MM.1S (cell line): ENCODE measurements around the gene WIPF3.

Source experiments
- DNase-seq: peaks from one replicate; pipeline ENCODE4 v3.0.0-alpha.2; 2015
- H2AFZ ChIP-seq: fragments of 300-600 bp; sonication (generic); 2 replicates; pipeline ENCODE4 v1.6.0; 2016; ENCODE audit warnings: antibody characterized with exemption, low read length
- H3F3A ChIP-seq: fragments of 300-600 bp; sonication (generic); 2 replicates; pipeline ENCODE4 v1.6.1; 2016; ENCODE audit warnings: mild to moderate bottlenecking, antibody characterized with exemption, low read length, moderate library complexity, mixed read lengths; ENCODE audit not compliant: insufficient read depth
- H3K27ac ChIP-seq: fragments of 300-600 bp; sonication (generic); 2 replicates; pipeline ENCODE4 v1.5.1; 2016; ENCODE audit warnings: mild to moderate bottlenecking, low read length
- H3K27me3 ChIP-seq: fragments of 300-600 bp; sonication (generic); replicated peaks from 2 replicates; pipeline ENCODE4 v1.6.0; 2016; ENCODE audit warnings: low read length; ENCODE audit not compliant: insufficient read depth
- H3K36me3 ChIP-seq: fragments of 300-600 bp; sonication (generic); replicated peaks from 2 replicates; pipeline ENCODE4 v1.6.1; 2016; ENCODE audit warnings: mild to moderate bottlenecking, low read length, mixed read lengths; ENCODE audit not compliant: insufficient read depth
- H3K4me1 ChIP-seq: fragments of 300-600 bp; sonication (generic); 2 replicates; pipeline ENCODE4 v1.6.1; 2016; ENCODE audit warnings: low read length, mixed read lengths
- H3K4me2 ChIP-seq: fragments of 300-600 bp; sonication (generic); 2 replicates; pipeline ENCODE4 v1.6.0; 2016; ENCODE audit warnings: low read depth, low read length
- H3K4me3 ChIP-seq: fragments of 300-600 bp; sonication (generic); 2 replicates; pipeline ENCODE4 v1.5.1; 2016; ENCODE audit warnings: low read length, mixed read lengths
- H3K79me2 ChIP-seq: fragments of 300-600 bp; sonication (generic); 2 replicates; pipeline ENCODE4 v1.6.1; 2016; ENCODE audit warnings: mixed run types, low read length, mixed read lengths
- H3K9ac ChIP-seq: fragments of 300-600 bp; sonication (generic); 2 replicates; pipeline ENCODE4 v1.6.1; 2016; ENCODE audit warnings: low read length, mixed read lengths
- H3K9me2 ChIP-seq: fragments of 300-600 bp; sonication (generic); replicated peaks from 2 replicates; pipeline ENCODE4 v1.6.1; 2016; ENCODE audit warnings: mild to moderate bottlenecking, low read length, mixed read lengths; ENCODE audit not compliant: insufficient read depth
- H3K9me3 ChIP-seq: fragments of 300-600 bp; sonication (generic); replicated peaks from 2 replicates; pipeline ENCODE4 v1.6.1; 2016; ENCODE audit warnings: mild to moderate bottlenecking, low read length, mixed read lengths; ENCODE audit not compliant: insufficient read depth
- H4K20me1 ChIP-seq: fragments of 300-600 bp; sonication (generic); 2 replicates; pipeline ENCODE4 v1.6.1; 2016; ENCODE audit warnings: mild to moderate bottlenecking, low read length, moderate library complexity, mixed read lengths; ENCODE audit not compliant: insufficient read depth
- EZH2 ChIP-seq: fragments of 300-600 bp; sonication (generic); optimal IDR thresholded peaks from 2 replicates; pipeline ENCODE3; 2017; ENCODE audit warnings: low read depth, mild to moderate bottlenecking, antibody characterized with exemption, low read length, mixed read lengths
- EZH2phosphoT487 ChIP-seq: fragments of 300-600 bp; sonication (generic); IDR thresholded peaks from 2 replicates; pipeline ENCODE4 v1.6.1; 2018; ENCODE audit warnings: antibody characterized with exemption, low read length
- TF ChIP-seq, protein P1 (sequence below): fragments of 300-600 bp; sonication (generic); IDR thresholded peaks from 2 replicates; pipeline ENCODE4 v1.5.1; 2016; ENCODE audit warnings: antibody characterized with exemption, low read length, mixed read lengths

Gene WIPF3

GRCh38 chr7:29929018-29929807 is 122.9 kb downstream of the WIPF3 start:
- no peaks in the 10 kb centered on the region for H3F3A ChIP-seq
- no peaks in the 10 kb centered on the region for H4K20me1 ChIP-seq
- DNase-seq, result no peak
- no peaks in the 10 kb centered on the region for H3K4me1 ChIP-seq
- no peaks in the 10 kb centered on the region for H3K9me3 ChIP-seq
- H3K79me2 ChIP-seq, result no peaks in the 10 kb centered on the region
- no peak overlapping the region for H3K4me3 ChIP-seq
- no peak overlapping the region for H3K9ac ChIP-seq
- no peaks in the 10 kb centered on the region for H3K9me2 ChIP-seq
- H3K4me2 ChIP-seq, result no peak overlapping the region
- H3K27me3 ChIP-seq, result no peaks in the 10 kb centered on the region
- TF ChIP-seq EZH2phosphoT487 (no peak), EZH2 (no peak)
- TF ChIP-seq, protein P1, sequence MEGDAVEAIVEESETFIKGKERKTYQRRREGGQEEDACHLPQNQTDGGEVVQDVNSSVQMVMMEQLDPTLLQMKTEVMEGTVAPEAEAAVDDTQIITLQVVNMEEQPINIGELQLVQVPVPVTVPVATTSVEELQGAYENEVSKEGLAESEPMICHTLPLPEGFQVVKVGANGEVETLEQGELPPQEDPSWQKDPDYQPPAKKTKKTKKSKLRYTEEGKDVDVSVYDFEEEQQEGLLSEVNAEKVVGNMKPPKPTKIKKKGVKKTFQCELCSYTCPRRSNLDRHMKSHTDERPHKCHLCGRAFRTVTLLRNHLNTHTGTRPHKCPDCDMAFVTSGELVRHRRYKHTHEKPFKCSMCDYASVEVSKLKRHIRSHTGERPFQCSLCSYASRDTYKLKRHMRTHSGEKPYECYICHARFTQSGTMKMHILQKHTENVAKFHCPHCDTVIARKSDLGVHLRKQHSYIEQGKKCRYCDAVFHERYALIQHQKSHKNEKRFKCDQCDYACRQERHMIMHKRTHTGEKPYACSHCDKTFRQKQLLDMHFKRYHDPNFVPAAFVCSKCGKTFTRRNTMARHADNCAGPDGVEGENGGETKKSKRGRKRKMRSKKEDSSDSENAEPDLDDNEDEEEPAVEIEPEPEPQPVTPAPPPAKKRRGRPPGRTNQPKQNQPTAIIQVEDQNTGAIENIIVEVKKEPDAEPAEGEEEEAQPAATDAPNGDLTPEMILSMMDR, result no peak
- H3K36me3 ChIP-seq, result no peaks in the 10 kb centered on the region
- H3K27ac ChIP-seq, result no peak overlapping the region
- no peak overlapping the region for H2AFZ ChIP-seq

DNA sequence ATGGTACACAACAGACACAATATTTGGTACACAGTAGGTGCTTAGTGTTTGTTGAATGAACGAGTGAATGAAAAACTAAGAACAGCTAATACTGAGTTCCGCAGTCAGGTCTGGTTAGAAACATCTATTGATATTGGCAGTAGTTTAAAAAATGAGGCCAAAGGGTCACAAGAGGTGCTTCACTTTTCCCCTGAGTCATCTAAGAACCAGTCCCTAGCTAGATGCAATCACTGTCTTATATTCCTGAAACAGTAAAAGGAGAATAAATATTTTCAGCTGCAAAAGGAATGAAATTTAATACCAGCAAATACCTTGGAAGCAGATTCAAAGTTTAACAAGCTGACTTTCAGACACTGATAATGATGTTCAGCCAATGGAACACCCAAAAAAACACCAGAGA is 128.8 kb downstream of the WIPF3 start:
- no peak for DNase-seq
- H3K27me3 ChIP-seq, result no peaks in the 10 kb centered on the region
- H4K20me1 ChIP-seq, result no peaks in the 10 kb centered on the region
- H3K9ac ChIP-seq, result no peak overlapping the region
- no peak overlapping the region for H2AFZ ChIP-seq
- no peak overlapping the region for H3K27ac ChIP-seq
- H3K9me3 ChIP-seq, result no peaks in the 10 kb centered on the region
- no peaks in the 10 kb centered on the region for H3K79me2 ChIP-seq
- no peaks in the 10 kb centered on the region for H3K9me2 ChIP-seq
- no peaks in the 10 kb centered on the region for H3K36me3 ChIP-seq
- TF ChIP-seq EZH2phosphoT487 (no peak), EZH2 (no peak)
- TF ChIP-seq, protein P1, result no peak
- H3K4me2 ChIP-seq, result no peak overlapping the region
- no peak overlapping the region for H3K4me3 ChIP-seq
- no peaks in the 10 kb centered on the region for H3K4me1 ChIP-seq
- H3F3A ChIP-seq, result no peaks in the 10 kb centered on the region

DNA sequence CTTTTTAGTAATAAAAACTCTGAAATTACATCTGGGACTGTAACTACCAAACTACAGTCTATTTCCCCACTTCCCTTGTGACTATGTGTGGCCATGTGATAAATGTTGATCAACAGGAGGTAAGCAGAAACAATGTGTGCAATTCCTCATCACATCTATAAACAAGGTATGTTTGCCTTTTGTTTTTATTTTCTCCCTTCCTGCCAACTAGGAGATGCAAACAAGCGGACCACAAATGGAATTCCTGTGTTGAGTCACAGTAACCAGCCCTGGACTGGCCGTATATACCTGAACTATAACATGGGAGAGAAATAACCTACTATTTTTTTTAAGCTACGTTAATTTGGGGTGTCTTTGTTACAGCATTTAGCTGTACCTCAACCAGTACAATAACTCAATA is 130.8 kb downstream of the WIPF3 start:
- no peaks in the 10 kb centered on the region for H3F3A ChIP-seq
- H3K27ac ChIP-seq, result no peak overlapping the region
- H3K9me3 ChIP-seq, result no peaks in the 10 kb centered on the region
- H3K4me3 ChIP-seq, result no peak overlapping the region
- TF ChIP-seq EZH2phosphoT487 (no peak), EZH2 (no peak)
- TF ChIP-seq, protein P1, result no peak
- H3K9ac ChIP-seq, result no peak overlapping the region
- no peaks in the 10 kb centered on the region for H3K4me1 ChIP-seq
- no peak overlapping the region for H3K4me2 ChIP-seq
- no peak overlapping the region for H2AFZ ChIP-seq
- no peaks in the 10 kb centered on the region for H3K9me2 ChIP-seq
- no peaks in the 10 kb centered on the region for H4K20me1 ChIP-seq
- DNase-seq, result no peak
- H3K36me3 ChIP-seq, result no peaks in the 10 kb centered on the region
- H3K27me3 ChIP-seq, result no peaks in the 10 kb centered on the region
- H3K79me2 ChIP-seq, result no peaks in the 10 kb centered on the region
